PC-9 (cell line): ENCODE data around the gene FAM117A.

ENCODE experiments used
- EZH2 ChIP-seq: fragments of 200-600 bp; sonication (generic); IDR thresholded peaks from 2 replicates; pipeline ENCODE4 v1.8.0; 2017; ENCODE audit warnings: antibody characterized with exemption, low read depth
- TF ChIP-seq, protein P1 (sequence below): fragments of 200-600 bp; sonication (generic); conservative IDR thresholded peaks from 2 replicates; pipeline ENCODE4 v1.6.1; 2017; ENCODE audit warnings: mixed run types, antibody characterized with exemption, mild to moderate bottlenecking, moderate library complexity

DNA sequence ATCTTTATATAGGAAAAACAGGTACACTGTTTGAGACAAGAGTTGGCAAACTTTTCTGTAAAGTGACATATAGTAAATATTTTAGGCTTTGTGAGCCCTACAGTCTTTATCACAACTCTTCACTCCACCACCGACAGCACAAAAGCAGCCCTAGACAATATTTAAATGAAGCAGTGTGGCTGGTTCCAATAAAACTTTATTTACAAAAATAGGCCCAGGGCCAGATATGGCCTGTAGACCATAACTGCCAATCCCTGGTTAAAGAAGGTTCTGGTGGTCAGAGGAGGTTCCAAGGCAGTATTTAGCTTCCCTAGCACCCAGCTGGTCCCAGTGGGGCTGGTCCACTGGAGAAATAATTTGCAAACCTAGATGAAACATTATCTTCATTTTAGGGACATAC is 3.6 kb downstream of the FAM117A start:
- TF ChIP-seq EZH2: no peak
- TF ChIP-seq, protein P1, sequence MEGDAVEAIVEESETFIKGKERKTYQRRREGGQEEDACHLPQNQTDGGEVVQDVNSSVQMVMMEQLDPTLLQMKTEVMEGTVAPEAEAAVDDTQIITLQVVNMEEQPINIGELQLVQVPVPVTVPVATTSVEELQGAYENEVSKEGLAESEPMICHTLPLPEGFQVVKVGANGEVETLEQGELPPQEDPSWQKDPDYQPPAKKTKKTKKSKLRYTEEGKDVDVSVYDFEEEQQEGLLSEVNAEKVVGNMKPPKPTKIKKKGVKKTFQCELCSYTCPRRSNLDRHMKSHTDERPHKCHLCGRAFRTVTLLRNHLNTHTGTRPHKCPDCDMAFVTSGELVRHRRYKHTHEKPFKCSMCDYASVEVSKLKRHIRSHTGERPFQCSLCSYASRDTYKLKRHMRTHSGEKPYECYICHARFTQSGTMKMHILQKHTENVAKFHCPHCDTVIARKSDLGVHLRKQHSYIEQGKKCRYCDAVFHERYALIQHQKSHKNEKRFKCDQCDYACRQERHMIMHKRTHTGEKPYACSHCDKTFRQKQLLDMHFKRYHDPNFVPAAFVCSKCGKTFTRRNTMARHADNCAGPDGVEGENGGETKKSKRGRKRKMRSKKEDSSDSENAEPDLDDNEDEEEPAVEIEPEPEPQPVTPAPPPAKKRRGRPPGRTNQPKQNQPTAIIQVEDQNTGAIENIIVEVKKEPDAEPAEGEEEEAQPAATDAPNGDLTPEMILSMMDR: no peak
